IPS-18a (cell line): ENCODE measurements around the gene PRUNE2.

Experiments used
- H3K27ac ChIP-seq: one replicate; pipeline ENCODE4 v1.5.1; 2013; ENCODE audit warnings: low read length
- H3K27me3 ChIP-seq: one replicate; pipeline ENCODE4 v1.6.1; 2013; ENCODE audit warnings: mild to moderate bottlenecking, low read length; ENCODE audit not compliant: control insufficient read depth, insufficient read depth
- H3K36me3 ChIP-seq: one replicate; pipeline ENCODE4 v1.6.1; 2013; ENCODE audit warnings: low read depth, low read length; ENCODE audit not compliant: control insufficient read depth
- H3K4me1 ChIP-seq: one replicate; pipeline ENCODE4 v1.6.1; 2013; ENCODE audit warnings: low read depth, low read length; ENCODE audit not compliant: control insufficient read depth
- H3K4me3 ChIP-seq: one replicate; pipeline ENCODE4 v1.5.1; 2013; ENCODE audit warnings: low read length
- H3K9ac ChIP-seq: one replicate; pipeline ENCODE4 v1.6.1; 2013; ENCODE audit warnings: mild to moderate bottlenecking, low read length, moderate library complexity
- H3K9me3 ChIP-seq: one replicate; pipeline ENCODE4 v1.6.1; 2013; ENCODE audit warnings: low read depth, low read length; ENCODE audit not compliant: control insufficient read depth

Gene PRUNE2

DNA sequence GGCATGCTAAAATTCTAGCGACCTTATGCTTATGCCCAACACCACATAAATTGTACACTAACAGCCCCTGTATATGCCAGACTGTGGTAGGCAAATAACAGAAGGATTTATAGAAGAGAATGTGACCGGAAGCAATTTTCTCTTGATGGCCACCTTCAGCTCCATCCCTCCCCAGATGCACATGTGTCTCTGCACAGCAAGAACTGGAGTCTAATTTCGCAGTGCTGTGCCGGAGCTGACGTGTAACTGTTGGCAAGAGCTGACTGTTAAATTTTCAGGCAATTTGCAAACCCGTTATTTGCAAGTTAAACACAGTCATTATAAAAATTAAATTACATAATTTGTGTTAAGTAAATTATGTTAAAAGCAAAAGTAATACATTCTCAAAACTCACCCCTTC, 93.3 kb downstream of the PRUNE2 start:
- no peaks in the 10 kb centered on the region for H3K36me3 ChIP-seq
- H3K27ac ChIP-seq: no peak overlapping the region
- no peaks in the 10 kb centered on the region for H3K27me3 ChIP-seq
- no peaks in the 10 kb centered on the region for H3K9me3 ChIP-seq
- no peak overlapping the region for H3K9ac ChIP-seq
- no peak overlapping the region for H3K4me3 ChIP-seq
- no peaks in the 10 kb centered on the region for H3K4me1 ChIP-seq

DNA sequence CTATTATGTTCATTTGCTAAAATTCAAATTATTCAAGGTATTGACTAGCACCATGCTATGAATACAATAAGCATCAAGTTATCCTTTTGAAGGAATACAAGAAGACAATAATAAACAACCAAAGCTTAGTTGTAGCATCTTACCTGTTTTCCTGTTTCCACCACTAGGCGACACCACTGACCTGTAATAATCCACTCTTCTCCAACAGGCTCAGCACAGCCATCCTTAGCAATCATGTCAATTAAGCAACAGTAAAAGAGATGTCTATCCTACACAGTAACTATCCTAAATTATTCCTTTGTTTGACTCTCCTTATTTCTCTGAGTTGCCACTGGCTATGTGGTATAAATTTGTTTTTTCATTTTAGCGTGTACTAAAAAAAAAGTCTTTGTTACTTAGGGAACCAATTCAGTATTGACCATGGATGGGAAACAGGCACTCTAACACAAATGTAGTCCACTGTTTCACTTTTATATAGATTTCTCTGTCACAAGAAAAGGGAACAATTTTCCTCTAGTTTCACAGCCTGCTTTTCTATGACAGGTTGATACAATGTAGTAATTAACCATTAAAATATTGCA, 95.4 kb downstream of the PRUNE2 start:
- Histone ChIP-seq H3K9me3 (no peaks in the 10 kb centered on the region), H3K27ac (no peak overlapping the region), H3K4me3 (no peak overlapping the region), H3K36me3 (no peaks in the 10 kb centered on the region), H3K4me1 (no peaks in the 10 kb centered on the region), H3K9ac (no peak overlapping the region), H3K27me3 (no peaks in the 10 kb centered on the region)

- Histone ChIP-seq H3K36me3 (no peaks in the 10 kb centered on the region), H3K4me1 (peaks cover 3% of the 10 kb centered on the region), H3K9me3 (no peaks in the 10 kb centered on the region), H3K4me3 (no peak overlapping the region), H3K27ac (no peak overlapping the region), H3K9ac (no peak overlapping the region), H3K27me3 (no peaks in the 10 kb centered on the region)
Measured at GRCh38 chr9:76808636-76809035, 97.3 kb downstream of the PRUNE2 start.

- Histone ChIP-seq H3K36me3 (no peaks in the 10 kb centered on the region), H3K4me3 (no peak overlapping the region), H3K9me3 (no peaks in the 10 kb centered on the region), H3K27me3 (no peaks in the 10 kb centered on the region), H3K4me1 (peaks cover 14% of the 10 kb centered on the region), H3K9ac (no peak overlapping the region), H3K27ac (no peak overlapping the region)
Measured at GRCh38 chr9:76803762-76804161, 102.2 kb downstream of the PRUNE2 start.

DNA sequence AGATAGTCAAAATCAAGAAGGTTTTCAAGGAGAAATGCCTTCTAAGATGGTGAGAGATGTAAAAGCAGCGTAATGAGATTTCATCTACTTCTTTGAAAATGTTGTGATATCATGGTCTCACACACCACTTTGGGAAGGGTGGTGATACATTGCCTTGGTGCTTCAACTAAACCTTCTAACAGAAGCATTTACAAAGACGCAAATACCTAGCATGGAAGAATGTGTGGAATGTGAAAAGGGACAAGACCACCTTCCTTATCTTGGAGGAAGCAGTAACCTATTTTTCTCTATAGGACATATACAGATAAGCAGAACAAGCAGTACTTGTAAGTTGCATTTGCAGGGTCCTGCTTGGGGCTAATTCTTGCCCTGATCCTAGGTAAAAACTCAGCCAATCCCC, 102.8 kb downstream of the PRUNE2 start:
- Histone ChIP-seq H3K4me1 (peaks cover 14% of the 10 kb centered on the region), H3K9ac (no peak overlapping the region), H3K27ac (no peak overlapping the region), H3K4me3 (no peak overlapping the region), H3K9me3 (no peaks in the 10 kb centered on the region), H3K36me3 (no peaks in the 10 kb centered on the region), H3K27me3 (no peaks in the 10 kb centered on the region)

DNA sequence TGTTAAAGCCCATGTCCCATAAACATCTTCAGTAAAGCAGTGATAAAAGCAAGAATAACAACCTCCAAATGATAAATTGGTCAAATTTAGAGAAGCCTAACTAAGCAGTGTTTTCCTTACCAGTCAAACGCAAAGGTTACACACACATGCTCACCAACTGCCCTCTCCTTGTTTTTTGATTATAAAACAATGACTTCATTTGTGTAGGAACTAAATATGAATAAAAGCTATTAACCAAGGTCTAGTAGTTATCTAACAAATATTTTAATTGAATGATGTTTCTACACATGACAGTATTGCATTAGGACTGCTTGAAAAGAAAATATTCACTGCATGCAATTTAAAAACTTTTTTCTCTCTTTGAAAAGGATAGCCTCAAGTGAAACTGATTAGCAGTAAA, 105.0 kb downstream of the PRUNE2 start:
- Histone ChIP-seq H3K27me3 (no peaks in the 10 kb centered on the region), H3K36me3 (no peaks in the 10 kb centered on the region), H3K9me3 (no peaks in the 10 kb centered on the region), H3K4me1 (peaks cover 14% of the 10 kb centered on the region), H3K27ac (no peak overlapping the region), H3K9ac (no peak overlapping the region), H3K4me3 (no peak overlapping the region)

- H3K27me3 ChIP-seq: no peaks in the 10 kb centered on the region
- no peaks in the 10 kb centered on the region for H3K36me3 ChIP-seq
- peaks cover 14% of the 10 kb centered on the region for H3K4me1 ChIP-seq
- H3K9me3 ChIP-seq: no peaks in the 10 kb centered on the region
- H3K9ac ChIP-seq: no peak overlapping the region
- H3K4me3 ChIP-seq: no peak overlapping the region
- no peak overlapping the region for H3K27ac ChIP-seq
Measured at GRCh38 chr9:76799473-76799872, 106.4 kb downstream of the PRUNE2 start.

- Histone ChIP-seq H3K27ac (no peak overlapping the region), H3K36me3 (no peaks in the 10 kb centered on the region), H3K4me3 (no peak overlapping the region), H3K9me3 (no peaks in the 10 kb centered on the region), H3K27me3 (no peaks in the 10 kb centered on the region), H3K4me1 (peaks cover 10% of the 10 kb centered on the region), H3K9ac (no peak overlapping the region)
Measured at GRCh38 chr9:76798527-76798926, 107.4 kb downstream of the PRUNE2 start.

GRCh38 chr9:76796296-76796695, 109.6 kb downstream of the PRUNE2 start:
- Histone ChIP-seq H3K9me3 (no peaks in the 10 kb centered on the region), H3K4me3 (no peak overlapping the region), H3K4me1 (no peaks in the 10 kb centered on the region), H3K27me3 (no peaks in the 10 kb centered on the region), H3K36me3 (no peaks in the 10 kb centered on the region), H3K9ac (no peak overlapping the region), H3K27ac (no peak overlapping the region)

GRCh38 chr9:76793784-76794431, 112.0 kb downstream of the PRUNE2 start:
- H3K27ac ChIP-seq: no peak overlapping the region
- no peak overlapping the region for H3K9ac ChIP-seq
- no peak overlapping the region for H3K4me3 ChIP-seq
- H3K4me1 ChIP-seq: no peaks in the 10 kb centered on the region
- H3K9me3 ChIP-seq: no peaks in the 10 kb centered on the region
- H3K36me3 ChIP-seq: no peaks in the 10 kb centered on the region
- no peaks in the 10 kb centered on the region for H3K27me3 ChIP-seq

DNA sequence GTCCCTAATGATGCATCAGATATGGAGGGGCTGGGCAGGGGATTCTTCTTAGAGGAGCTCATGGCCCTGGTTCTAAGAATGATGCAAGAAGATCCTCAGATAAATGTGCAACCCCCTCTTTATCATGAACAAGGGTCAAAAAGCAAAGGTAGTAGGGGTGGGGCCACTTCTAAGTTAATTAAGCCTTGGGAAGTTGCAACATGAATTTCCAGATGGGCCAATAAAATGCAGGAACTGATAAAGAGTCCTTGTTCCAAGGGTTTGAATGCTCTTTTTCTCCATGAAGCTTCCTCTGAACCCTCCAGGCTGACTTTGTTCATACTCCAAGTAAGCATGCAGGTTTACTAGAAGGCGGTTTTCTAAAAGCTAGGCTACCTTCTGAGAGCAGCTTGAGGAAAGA, 116.1 kb downstream of the PRUNE2 start:
- H3K9ac ChIP-seq: no peak overlapping the region
- no peaks in the 10 kb centered on the region for H3K4me1 ChIP-seq
- H3K9me3 ChIP-seq: no peaks in the 10 kb centered on the region
- H3K36me3 ChIP-seq: no peaks in the 10 kb centered on the region
- no peaks in the 10 kb centered on the region for H3K27me3 ChIP-seq
- no peak overlapping the region for H3K27ac ChIP-seq
- H3K4me3 ChIP-seq: no peak overlapping the region

DNA sequence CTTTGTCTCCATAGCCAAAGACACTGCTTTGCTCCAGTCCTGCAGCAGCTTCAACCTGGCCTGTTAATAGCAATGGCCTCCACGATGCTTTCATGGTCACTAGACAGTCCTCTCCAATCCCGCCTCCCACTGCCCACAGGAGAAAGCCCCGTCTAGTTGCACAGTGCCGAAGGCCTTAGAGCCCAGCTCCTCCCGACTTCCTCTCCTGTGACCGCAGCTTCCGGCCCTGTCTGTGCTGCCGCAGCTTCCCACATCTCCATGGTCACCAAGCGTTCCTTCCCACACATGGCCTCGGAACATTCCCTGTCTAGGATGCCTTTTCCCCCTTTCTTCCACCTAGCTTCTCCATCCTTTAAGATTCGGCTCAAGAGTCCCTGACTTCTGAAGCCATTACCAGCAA, 118.2 kb downstream of the PRUNE2 start:
- no peaks in the 10 kb centered on the region for H3K36me3 ChIP-seq
- H3K9me3 ChIP-seq: no peaks in the 10 kb centered on the region
- H3K27me3 ChIP-seq: no peaks in the 10 kb centered on the region
- H3K4me3 ChIP-seq: no peak overlapping the region
- H3K4me1 ChIP-seq: no peaks in the 10 kb centered on the region
- H3K9ac ChIP-seq: no peak overlapping the region
- H3K27ac ChIP-seq: no peak overlapping the region
